RCC 7860 (cell line): Measurements from ENCODE around the gene RRAGD.

ENCODE experiments used
- DNase-seq: peaks from one replicate; pipeline ENCODE4 v3.0.0-alpha.2; 2015; ENCODE audit warnings: low spot score
- FAIRE-seq: peaks from 2 replicates; lab custom pipeline; 2012; peaks lifted over from hg19 to GRCh38; lab: Jason Lieb, UNC

RRAGD gene

GRCh38 chr6:89378628-89379027, 33.4 kb downstream of the RRAGD start:
- DNase-seq = no peak
- no peak for FAIRE-seq

DNA sequence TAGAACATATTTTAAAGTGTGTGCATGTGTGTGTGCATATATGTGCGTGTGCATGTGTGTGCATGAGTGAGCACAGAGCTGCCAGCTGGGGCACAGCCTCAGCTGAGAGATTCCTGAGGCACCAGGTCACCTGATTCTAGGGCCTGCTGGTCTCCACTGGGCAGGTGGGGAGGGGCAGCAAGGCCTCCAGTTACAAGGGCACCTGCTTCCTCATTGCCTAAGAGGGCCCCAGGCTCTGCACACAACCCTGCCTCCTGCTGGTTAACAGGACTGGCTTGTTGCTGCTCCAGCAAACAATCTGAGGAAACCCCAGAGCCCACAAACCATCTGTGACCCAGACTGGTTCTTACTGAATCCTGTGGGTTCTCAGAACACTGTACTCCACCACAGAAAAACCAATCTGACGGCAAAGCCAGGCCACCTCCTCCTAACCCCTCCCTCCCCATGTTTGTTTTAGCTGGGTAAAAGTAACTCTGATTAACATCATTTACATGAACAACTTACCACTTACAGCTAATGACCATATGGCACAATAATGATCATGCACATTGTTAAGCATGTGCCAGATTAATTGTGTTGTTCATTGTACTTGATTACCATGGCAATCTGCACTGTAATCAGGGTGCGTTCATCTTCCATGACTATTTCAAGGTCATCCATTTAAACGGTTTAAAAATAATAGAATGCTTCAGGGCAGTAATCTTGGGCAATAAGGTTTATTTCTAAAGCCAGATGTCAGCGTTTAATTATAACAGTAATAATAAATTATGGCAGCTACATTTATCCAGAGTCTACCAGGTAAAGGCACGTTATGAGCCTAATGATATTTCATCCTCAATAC, 36.4 kb downstream of the RRAGD start:
- no peak for FAIRE-seq
- DNase-seq = no peak

DNA sequence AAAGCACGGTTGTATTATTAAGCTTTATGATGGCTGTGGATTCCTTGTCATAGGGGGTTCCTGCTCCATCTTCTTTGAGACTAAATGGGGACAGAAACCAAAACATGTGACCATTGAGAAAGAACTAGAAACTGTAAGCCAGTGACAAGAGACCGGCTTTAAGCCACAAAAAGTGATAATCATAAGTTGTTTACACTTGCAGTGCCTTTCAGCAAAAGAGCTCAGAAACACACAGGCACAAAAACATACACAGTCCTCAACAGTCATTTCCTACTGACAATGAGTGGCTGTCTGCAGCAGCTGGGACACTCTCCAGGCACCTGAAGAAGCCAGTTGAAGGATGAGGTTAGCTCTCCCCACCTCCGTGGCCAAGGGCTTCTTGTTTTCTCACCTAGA, 39.6 kb downstream of the RRAGD start:
- no peak for FAIRE-seq
- no peak for DNase-seq

GRCh38 chr6:89371849-89372505, 40.1 kb downstream of the RRAGD start:
- DNase-seq (peak; percentile 11), FAIRE-seq (no peak)

GRCh38 chr6:89368999-89369398, 43.1 kb downstream of the RRAGD start:
- no peak for DNase-seq
- no peak for FAIRE-seq

DNA sequence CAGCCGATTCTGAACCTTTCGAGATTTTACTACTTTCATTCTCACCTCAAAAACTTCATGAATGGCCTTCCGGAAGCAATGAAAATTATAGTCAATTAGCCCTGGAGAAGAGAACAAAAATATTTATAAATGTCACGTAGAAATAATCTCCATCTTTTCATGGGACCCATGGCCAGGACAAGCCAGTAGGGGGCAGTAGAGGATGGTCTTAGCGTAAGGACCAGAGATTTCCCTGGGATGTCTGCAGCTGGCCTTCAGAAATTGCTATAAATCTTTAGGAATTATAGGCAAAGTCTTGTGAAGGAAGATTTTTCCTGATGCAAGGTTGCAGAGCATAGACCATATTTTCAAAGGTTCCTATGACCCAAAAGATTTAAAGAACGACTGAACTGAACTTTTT, 44.0 kb downstream of the RRAGD start:
- no peak for FAIRE-seq
- DNase-seq = no peak

GRCh38 chr6:89364586-89364985, 47.5 kb downstream of the RRAGD start:
- FAIRE-seq (no peak), DNase-seq (no peak)

DNA sequence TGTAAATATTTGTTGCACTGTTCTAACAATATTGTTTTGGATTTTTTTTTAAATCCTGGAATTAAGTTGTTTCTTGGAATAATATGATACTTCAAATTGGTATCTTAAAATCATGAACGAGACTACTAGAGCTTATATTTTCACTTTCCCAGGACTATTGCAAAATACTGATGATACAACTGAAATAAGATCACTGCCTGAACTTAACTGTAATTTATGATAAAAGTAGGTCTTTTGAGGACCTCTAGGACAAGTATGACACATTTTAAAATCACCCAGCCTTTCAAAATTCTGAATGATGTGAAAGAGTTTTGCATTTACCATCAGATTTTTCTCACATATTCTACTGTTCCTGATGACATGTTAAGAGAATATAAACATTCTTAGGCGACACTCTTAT, 50.9 kb downstream of the RRAGD start:
- DNase-seq (no peak), FAIRE-seq (no peak)

DNA sequence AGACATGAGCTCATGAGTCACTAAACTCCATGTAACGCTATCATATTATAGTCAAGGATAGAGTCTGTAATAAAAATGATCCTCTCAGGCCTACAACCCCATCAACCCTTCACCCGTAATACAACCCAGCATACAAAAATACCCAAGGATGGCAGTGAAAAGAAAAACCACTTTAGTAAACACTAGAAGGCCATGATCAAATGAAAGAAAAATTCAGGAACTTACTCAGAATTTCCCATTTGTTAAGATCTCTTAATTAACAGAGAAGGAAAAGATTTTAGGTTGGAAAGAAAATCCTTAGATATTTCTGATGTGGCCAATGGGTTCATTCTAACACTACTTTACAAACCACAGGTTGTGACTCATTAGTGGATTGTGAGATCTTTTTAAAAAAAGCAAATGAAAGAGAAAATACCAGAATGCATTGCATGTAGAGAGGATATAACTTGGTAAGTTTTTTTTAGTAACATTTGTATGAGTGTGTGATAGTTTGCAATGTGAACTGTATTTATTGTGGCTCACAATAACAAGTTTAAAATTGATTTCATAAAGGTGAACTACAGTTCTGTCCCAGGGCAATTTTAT, 51.6 kb downstream of the RRAGD start:
- DNase-seq (no peak), FAIRE-seq (peak; percentile 83)

- no peak for FAIRE-seq
- no peak for DNase-seq
These were observed 52.5 kb downstream of the RRAGD start for GRCh38 chr6:89359561-89359960.

GRCh38 chr6:89357390-89357789, 54.7 kb downstream of the RRAGD start:
- DNase-seq (no peak), FAIRE-seq (no peak)

- FAIRE-seq = no peak
- no peak for DNase-seq
These were observed 55.4 kb downstream of the RRAGD start for GRCh38 chr6:89356642-89357170.

DNA sequence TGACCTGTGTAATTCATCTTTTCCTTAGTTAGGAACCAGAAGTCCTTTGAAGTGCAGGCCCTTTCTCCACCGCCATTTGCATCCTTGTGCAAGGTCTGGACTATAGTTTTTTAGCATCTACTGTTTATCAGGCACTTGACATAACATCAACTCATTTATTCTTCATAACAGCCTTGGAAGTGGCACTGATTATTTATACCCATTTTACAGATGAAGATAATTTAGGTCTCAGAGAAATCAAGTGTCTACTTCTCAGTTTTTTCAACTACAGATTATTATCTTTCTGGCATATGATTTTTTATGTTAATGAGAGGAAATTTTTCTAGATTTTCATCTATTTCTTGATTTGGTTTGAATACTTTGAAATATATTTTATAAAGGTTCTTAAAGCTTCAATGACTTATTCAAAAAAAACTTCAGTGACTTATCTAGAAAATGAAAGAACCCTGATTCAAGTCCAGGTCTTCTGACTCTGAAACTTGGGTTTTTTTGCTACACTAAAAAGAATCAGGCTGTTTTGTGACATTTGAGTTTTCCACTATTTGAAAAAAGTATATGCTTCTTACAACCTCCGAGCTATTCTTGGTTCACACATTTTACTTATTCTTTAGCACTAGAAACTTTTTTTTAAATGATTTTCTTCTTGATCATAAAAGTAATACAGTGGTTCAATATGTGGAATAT, 56.4 kb downstream of the RRAGD start:
- DNase-seq (no peak), FAIRE-seq (no peak)

GRCh38 chr6:89353702-89354392, 58.2 kb downstream of the RRAGD start:
- no peak for DNase-seq
- FAIRE-seq = no peak

- FAIRE-seq (no peak), DNase-seq (no peak)
These were observed 58.9 kb downstream of the RRAGD start for GRCh38 chr6:89353118-89353556.

DNA sequence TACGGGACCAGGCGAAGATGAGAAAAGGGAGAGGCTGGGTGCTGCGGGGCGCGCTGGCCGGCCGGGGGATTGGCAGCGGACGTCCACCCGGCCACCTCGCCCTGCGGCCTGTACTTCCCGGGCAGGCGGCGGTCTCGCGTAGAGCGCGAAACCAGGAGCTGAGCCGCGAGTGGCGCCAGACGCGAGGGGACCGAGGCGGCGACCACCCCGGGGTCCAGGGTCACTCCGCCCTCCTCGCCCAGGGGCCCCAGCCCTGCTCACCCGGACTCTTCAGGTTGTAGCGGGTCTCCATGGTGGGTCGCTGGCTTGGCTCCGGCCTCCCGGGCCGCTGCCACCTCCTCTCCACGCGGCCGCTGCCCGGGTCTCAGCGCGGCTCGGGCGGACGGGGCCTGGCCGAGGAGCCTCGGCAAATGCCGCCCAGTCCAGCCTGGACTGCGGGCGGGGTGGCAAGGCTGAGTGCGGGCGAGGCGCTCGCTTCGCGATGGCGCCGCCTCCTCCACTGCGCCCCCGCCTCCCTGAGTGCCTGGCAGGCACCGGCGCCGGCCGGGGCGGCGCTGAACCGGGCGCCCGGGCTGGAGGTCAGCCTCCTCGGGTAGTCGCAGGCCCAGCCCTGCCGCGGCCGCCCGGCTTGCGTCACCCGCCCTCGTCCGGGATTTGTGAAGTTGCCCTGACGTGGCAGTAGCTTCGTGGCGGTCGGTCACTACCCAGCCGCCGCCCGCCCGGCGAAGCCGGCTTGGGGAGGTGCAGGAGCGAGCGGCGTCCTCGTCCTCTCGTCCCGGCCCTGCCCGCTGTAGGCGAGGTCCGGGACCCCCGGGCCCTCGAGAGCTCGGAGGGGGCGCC, 59.6 kb downstream of the RRAGD start, which contains the start of gene UBE2J1:
Gene UBE2J1, minus strand, starts transcription at position 445 of the 840 bp plus-strand sequence. Its CDS starts 153 bp downstream, at position 292.
- peak; percentile 65 for DNase-seq
- no peak for FAIRE-seq

DNA sequence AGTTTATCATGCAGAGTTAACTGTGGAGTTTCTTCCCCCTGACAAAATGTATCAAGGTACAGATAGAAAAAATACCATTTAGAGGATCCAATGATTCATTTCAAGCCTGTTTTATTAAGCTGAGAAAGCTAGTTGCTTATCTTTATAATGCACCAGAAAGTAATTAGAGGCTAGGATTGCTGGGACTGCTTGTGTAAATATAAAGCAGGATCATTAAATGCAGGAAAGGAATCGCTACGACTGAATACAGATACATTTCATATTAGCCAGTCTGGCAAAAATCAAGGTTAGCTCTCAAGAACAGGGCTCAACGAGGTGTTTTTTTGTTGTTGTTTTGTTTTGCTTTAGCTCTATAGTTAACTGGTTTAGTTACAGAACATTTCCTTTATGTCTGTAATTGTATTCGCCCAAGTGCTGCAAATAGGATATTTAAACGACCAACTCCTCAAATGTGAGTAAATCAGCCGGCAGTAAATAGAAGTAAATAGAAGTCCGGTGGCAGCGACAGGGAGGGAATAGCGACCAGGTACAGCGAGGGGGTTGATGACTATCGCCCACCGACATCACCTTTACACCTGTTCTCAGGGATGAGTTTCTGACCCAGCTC, 60.3 kb downstream of the RRAGD start:
- FAIRE-seq (no peak), DNase-seq (no peak)

- FAIRE-seq (no peak), DNase-seq (no peak)
These were observed 61.6 kb downstream of the RRAGD start for GRCh38 chr6:89350281-89350966.

DNA sequence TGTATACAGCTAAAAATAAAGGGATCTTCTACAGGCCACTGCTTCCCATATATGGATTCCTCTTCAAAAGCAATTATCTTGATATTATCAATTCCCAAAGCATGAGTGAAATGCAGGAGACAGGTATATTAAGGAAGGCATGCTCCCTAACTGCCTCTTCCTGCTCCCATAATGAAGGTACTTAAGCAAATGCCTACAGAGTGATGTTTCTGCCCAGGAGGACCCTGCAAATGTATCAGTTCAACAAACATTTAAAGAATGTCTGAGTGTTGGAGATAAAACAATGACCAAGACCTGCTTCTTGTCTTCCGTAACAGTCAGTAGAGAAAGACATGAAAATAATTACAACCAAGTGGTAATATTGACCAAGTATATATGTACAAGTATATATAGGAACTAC, 63.7 kb downstream of the RRAGD start:
- no peak for FAIRE-seq

More for the DNA sequence above, 63.7 kb downstream of the RRAGD start:
- no peak for DNase-seq
